Stimulated activated CD4-positive, alpha-beta T cell treated with anti-CD3 and anti-CD28 coated beads, TNF-alpha, amount 100 ng/mL, for 24 hours (primary cell): ENCODE results near the gene STPG3.

Source experiments
- DNase-seq, 3 experiments: peaks; one replicate each; pipeline ENCODE4 v3.0.0-alpha.2; 2020; ENCODE audit warnings: low read depth in 3 of 3

Gene STPG3

DNA sequence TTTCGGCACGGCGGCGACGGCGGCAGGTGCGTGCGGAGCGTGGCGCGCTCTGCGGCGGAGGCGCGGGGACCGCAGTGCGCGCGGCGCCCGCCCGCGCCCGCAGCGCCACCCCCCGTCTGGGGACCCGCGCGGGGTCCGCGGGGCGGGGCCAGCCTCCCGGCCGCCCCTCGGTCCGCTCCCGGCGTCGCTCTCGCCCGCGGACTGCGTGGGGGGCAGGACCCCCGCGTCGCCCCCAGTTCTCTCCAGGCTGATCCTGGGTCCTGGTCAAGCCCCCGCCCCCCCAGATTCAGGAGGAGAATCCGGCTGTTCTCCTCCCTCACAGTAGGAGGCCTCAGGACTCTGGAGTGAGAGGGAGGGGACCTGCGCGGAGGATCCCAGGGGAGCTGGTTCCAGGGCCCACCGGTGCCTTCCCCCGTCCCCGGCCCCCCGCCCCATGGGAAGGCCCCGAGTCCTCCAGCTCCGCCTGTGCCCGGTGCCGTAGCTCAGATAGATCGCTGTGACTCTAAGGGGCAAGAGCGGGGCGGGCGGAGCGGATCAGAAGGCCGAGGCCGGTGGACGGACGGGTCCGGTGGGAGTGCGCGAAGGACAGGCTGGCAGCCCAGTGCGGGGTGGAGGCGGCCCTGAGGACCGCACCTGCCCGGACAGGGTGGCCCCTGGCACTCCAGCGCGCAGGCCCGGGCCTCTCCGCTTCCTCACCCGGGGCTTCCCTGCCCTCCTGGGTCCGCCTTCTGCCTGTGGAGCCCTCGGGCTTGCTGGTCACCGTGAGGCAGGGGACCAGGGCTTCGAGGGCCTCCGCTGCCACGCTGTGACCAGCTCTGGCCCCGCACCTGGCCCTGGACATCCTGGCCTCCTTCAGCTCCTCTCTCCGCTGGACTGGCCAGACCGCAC lies 28.7 kb upstream of the STPG3 start, which contains the start of gene RNF208:
TSS of gene RNF208 (minus strand) at position 51 of the 888 bp plus-strand sequence. CDS start 1,028 bp downstream, outside the sequence.
- DNase-seq = peak in 1 of 3 experiments; percentile 21

DNA sequence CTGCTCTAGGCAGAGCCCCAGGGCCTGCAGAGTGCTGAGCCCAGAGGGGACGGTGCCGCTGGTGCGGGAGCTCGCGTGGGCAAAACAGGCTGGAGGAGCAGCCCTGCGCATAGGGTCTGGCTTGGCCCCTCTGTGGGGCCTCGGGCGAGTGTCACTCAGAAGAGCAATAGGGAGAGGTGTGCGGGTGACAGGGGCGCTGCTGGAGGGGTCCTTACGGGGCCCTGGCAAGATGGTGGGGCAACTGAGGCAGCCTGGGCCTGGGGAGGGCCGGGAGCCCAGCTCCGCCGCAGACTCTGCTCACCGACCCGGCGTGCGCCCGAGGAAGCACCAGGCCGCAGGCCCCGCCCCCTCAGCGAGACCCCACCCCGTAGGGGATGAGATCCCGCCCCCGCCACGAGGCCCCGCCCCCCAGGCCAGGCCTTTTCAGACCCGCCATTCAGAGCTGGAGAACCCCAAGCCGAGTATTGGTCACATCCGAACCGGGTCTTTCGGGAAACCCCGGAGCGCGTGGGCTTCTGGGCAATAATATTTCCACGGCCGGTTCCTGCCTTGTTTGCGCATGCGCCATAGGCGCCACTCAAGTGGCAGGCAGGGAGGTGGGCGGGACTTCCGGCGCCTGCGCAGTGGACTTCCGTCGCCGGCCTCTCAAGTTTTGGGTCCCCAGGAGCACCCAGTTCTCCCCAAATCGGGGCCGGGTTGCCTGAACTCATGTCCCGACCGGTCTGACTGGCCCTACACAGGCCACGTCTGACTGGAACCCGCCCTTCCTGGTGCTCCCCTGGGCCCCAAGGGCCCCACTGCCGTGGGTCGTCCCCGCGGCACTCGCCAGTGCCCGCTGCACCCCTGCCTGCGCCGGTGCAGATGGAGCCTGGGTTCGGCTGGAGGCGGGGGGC lies 27.8 kb upstream of the STPG3 start:
- DNase-seq = peak; percentile 97 to 98 (median 97)

DNA sequence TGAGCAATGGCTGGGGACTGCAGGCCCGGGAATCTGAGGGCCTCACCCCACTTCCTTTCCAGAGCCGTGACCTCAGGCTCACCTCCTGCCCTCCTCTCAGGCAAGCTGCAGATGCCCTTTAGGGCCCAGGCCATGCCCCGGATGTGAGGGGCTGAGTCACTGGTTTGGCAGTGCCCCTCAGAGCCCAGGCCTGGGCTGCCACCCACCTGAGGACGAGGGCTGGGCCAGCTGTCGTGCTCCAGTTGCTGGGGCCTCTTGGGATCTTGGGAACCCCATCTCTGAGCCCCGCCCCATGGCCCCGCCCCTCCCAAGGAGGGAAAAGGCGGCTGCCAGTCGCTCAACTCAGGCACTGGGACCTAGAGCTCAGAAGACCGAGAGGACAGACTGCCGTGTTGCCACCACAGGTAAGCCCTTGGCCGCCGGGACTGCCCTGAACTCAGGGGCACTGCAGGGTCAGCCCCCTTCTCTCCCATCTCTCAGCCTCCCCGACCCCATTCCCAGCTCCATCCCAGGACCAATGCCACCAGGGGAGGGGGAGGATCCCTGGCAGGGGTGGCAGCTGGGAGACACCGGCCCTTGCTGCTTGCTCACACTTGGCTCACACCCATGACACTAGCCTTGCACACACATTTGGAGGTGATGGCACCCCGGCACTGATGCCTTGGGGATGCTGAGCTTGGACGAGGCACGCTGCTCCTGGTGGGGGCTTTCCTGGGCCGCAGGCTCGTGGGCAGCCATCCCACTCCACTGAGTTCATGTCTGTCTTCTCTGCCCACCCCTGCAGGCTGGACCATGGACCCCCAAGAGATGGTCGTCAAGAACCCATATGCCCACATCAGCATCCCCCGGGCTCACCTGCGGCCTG lies 26.0 kb upstream of the STPG3 start, which contains the start of gene CYSRT1:
TSS of gene CYSRT1 (plus strand) at position 345 of the 865 bp plus-strand sequence. CDS start at position 793, 448 bp downstream.
- DNase-seq = peak in 1 of 3 experiments; percentile 20

DNA sequence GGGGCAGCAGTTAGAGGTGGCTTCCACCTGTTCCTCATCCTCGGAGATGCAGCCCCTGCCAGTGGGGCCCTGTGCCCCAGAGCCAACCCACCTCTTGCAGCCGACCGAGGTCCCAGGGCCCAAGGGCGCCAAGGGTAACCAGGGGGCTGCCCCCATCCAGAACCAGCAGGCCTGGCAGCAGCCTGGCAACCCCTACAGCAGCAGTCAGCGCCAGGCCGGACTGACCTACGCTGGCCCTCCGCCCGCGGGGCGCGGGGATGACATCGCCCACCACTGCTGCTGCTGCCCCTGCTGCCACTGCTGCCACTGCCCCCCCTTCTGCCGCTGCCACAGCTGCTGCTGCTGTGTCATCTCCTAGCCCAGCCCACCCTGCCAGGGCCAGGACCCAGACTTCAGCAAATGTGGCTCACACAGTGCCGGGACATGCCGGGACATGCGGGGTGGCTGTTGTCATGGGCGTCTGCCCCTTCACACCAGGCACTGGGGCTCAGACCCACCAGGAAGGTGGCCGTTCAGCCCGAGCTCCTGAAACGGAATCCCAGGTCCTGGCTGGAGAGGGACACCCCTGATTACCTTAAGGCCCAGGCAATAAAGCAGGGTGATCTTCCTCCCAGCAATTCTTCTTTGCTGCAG lies 25.3 kb upstream of the STPG3 start:
- DNase-seq = no peak

DNA sequence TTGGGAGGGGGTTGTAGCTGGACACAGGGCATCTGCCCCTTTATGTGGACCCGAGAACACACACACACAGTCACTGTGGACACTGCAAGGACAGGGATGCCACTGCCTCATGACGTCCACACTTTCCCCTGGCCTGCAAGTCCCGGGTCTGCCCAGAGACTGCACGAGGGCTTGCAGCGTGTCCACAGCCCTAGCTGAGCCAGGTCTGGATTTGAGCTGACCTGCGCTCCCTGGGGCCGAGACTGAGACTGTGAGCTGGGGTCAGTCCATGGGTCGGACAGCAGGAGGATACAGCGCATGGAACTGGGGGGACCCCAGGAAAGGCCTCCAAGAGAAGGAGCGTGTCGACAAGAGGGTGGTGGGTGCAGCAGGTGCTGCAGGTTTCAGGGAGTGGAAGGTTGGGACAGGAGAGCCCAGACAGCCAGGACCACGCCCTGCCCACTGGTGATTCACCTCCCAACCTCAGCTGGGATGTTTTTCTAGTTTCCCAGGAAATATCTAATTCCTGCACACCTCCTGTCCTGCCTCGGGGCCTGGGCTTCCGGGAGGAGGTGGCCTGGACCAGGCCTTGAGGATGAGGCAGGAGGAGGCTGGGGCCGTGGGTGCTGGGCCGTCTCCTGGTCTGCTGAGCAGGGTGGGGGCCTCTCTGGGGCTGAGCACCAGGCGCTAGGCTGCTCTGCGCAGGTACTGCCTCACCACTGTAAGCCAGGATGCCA lies 24.6 kb upstream of the STPG3 start:
- no peak for DNase-seq

DNA sequence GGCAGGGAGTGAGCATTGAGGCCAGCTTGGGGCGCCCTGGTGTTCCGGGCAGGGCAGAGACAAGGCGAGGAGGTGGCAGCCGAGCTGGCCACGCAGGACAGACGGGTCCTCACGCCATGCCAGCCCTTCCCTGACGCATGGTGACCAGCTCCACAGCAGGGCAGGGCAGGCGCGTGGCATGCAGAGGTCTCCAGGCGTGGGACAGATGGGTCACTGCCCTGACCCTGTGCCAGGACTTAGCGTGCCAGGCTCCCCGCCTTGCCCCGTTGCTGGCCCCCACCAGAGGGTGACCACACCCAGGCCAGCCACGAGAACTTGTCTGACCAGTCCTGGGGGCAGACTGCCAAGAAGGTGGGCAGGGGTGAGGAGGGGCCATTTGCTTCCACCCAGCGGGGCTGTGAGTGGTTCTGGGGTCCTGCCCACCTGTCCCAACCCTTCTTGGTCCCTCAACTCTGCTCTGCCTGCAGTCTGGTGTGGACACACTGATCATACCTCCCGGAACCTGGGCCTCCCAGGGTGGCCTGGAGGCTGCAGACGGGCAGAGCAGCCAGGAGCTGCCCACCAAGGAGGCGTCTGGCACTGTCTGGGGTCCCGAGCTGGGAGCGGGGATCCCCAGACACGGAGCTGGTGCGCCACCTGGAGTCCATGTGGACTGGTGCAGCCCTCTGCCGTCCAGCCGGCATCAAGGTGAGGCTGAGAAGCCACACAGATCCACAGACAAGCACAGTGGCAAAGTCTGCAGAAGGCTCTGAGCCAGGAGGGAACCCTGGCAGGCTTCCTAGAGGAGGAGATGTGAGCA lies 23.8 kb upstream of the STPG3 start, which contains the start of gene RNF224:
TSS of gene RNF224 (plus strand) at position 449 of the 799 bp plus-strand sequence. CDS start 834 bp downstream, outside the sequence.
- DNase-seq = peak; percentile 64 to 83 (median 66)

DNA sequence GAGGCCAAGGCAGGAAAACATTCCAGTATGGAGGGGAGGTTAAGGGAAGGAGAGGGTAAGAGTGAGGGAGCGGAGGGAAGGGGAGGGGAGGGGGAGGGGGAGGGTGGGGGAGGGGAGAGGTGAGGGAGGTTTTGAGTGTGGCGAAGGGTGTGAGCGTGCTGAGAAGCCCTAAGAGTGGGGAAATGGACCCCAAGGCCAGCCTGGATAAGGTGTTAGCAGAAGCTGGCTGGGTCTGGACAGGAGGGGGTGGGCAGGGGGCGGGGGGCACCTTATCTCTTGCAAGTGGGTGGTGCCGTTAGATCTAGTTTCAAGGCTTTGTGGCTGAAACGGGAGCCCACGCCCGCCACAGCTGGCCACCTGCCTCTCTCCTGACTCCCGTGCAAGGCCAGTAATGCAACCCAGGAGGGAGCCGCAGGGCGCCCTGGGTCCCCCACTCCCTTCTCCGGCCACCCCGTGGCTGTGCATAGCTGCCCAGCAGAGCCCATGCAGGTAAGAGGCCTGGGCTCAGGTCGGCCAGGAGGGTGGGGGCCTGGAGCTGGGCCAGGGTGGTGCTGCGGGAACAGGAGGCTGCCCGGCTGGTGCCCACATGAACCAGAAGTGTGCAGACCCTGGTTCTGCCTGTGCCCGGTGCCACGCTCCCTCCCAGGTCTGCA lies 23.1 kb upstream of the STPG3 start:
- no peak for DNase-seq

DNA sequence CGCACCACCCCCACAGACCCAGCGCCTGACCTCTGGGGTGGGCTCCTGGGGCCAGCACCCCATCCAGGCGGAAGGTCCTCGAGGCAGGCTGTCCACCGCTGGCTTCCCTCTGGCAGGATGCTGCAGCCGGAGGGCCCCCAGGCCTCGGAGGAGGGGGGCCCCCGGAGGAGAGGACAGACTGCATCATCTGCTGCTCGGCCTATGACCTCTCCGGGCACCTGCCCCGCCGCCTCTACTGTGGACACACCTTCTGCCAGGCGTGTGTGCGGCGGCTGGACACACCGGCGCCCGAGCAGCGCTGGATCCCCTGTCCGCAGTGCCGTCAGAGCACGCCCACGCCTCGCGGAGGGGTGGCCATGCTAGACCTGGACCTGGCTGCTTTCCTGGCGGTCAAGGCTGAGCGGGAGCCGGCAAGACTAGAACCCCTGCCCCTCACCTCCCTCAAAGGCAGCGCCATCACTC lies 22.5 kb upstream of the STPG3 start:
- DNase-seq = no peak

DNA sequence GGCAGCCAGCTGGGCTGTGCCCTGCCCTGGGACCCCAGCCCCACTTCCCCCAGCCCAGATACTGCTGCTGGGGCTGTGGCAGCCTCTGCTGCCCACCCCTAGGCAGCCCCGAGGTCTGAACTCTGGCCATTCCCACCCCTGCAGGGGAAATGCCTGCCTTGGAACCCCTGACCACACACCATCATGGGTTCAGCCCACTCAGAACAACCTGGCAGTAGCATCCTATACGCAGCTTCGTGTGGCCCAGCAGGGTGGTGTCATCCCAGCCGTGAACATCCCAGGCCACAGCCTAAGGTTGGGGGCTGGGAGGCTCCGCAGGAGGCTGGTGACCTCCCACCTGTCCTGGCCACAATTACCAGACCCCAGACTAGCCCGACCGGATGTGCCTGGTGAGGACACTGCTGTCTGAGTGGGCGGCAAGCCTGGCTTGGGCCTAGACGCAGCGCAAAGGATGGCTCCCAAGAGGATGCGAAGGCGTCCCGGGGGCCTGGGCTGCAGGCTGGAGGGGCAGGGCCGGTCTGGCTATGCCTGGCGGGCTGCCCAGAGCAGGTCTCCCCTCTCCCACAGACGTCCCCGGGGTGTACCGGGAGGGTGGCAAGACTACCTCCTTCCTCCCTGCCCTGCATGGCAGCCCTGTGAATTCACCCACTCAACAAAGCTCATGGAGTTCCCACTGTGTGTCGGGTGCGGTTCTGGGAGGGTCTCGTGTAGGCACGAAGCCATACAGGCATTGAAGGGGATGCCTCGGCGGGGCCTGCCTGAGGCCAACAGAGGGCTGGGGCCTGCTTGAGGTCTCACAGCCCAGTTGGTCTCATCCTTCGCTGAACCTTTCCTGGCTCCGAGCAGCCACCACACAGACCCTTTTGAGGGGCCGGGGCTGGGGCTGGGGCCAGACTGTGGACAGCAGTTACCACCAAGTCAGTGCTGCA lies 21.9 kb upstream of the STPG3 start:
- DNase-seq = no peak

DNA sequence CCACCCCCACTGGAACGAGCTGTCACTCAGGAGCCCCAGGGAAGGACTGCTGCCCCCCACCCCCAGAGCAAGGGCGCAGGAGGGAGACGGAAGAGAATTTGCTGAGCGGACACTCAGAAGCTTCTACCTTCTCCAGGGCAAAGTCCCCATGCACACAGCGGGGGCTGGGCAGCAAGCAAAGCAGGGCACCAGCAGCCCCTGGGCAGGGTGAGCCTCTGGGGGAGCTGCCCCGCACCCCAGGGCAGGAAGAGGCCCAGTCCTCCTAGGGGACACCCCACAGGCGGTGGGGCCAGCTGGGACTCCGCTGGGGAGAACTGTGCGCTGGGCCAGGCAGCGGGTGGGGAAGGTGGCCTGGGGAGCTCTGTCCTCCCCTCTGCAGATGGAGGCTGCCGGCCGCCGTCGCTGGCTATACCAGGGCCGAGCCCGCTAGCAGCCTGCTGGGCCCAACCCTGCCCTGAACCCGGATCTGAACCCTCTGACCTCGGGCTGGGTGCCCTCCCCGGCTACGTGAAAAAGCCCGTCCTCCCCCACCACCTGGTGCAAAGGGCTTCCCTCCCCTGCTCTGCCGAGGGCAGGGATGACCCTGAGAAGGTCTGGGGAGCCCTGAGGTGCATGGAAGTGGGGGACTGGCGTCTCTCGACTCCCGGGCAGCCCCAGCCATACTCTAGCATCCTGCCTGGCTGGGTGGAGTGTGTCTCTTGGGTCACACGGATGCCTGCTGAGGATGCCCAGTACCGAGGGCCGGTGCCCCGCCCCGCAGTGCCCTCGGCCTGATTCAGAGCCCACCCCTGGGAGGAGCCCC lies 21.0 kb upstream of the STPG3 start:
- no peak for DNase-seq

DNA sequence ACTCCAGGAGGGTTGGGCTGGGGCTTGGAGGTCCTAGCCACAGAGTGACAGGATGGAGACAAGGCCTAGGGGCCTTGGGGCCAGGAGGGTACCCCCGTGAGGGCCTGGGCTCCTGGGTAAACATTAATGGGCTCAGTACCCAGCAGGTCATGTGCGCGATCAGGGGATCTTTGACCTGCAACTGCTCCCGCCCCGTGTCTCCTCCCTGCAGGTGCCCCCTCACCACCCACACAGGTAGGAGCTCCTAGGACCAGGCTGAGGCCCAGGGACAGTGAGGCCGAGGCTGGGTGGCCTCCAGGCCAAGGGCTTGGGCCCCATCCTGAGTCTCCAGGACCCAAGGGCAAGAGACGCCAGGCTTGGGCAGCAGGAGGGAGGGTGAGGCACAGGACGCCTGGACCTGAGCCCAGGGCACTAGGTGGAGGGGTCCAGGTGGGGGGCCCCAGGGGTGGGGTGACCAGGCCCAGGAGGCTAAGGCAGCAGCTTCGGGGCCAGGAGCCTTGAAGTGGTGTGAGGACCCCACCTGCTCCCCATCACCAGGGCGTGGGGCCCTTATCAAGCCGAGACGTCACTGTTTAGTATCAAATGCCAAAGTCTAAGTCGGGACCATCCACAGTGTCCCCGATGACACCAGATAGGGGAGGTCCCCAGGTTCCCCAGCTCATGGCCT lies 20.2 kb upstream of the STPG3 start, which contains the start of gene SLC34A3:
TSS of gene SLC34A3 (plus strand) at position 197 of the 667 bp plus-strand sequence. CDS start 802 bp downstream, outside the sequence.
- no peak for DNase-seq

DNA sequence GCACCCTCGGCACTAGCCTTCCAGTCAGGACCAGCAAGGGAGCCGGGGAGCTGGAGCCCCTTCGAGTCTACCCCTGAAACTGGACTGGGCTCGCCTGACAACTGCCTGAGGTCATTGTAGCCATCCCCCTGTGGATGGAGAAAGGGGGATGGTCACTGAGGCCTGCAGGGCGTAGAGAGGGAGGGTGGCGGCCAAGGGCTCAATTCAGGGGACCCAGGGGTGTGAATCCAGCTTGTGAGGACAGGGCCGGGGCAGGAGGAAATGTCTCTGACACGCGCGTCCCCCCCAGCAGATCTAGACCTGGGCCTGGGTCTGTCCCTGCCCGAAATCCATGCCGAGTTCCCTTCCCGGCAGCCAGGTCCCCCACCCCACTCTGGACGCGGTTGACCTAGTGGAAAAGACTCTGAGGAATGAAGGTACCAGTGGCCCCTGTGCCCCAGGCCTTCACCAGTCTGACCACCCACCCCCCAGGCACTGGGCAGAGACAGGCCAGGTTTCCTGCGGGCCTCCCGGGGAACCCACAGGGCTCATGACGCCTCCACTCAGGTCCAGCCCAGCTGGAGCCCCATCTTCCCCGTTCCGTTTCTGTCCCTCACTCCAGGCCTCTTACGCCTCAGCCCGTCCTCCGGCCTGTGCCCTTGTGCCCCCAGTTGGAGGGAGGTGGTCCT lies 19.6 kb upstream of the STPG3 start:
- DNase-seq = no peak

DNA sequence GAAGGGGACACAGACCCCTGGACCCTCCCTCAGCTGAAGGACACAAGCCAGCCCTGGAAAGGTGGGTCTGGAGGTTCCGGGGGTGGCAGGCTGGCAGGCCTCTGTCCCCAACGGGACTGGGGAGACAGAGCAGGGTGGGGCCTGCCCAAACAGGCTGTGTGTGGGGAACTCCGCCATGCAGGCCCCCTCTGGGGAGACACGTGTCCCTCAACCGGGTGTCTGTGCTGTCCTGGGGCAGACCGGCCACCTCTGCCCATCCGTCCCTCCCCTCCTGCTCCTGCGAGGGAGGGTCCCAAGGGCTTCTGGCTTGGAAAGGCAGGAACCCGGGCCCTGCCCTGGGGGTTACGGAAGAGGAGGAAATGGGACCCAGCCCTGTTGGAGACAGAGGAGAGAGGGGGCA lies 19.0 kb upstream of the STPG3 start:
- DNase-seq = no peak

DNA sequence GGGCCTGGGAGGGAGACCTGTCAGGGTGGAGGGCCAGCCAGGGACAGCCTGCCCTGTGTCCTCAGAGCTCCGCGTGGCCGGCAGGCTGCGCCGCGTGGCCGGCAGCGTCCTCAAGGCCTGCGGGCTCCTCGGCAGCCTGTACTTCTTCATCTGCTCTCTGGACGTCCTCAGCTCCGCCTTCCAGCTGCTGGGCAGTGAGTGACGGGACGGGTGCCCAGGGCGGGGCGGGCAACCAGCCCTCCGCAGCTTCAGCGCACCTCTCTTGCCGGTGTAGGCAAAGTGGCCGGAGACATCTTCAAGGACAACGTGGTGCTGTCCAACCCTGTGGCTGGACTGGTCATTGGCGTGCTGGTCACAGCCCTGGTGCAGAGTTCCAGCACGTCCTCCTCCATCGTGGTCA lies 18.6 kb upstream of the STPG3 start:
- DNase-seq = no peak
